Uterus (tissue), 4 donors: Measurements from ENCODE around the gene LALBA. TPM values are rescaled to one million over a fixed set of nuclear protein-coding genes. Genes with fewer than 3 reads are reported as not detected.
"Not testable (repeated sequence)": the region's sequence is repeated elsewhere in the genome, so short reads cannot be mapped to it uniquely, and the experiment has no call there.

Source experiments
- DNase-seq, 2 donors: peaks; one replicate each; pipeline ENCODE4 v3.0.0-alpha.2; 2019 to 2020
- H3K27ac ChIP-seq, 2 donors: fragments of 200-600 bp; sonication (generic); 1 replicate in 1 of 2; 2 replicates in 1 of 2; pipeline ENCODE4 v1.5.1; 2016 to 2018
- H3K27me3 ChIP-seq, 2 donors: fragments of 200-600 bp; sonication (generic); one replicate each; pipeline ENCODE4 v1.5.1; 2018 to 2019; ENCODE audit warnings: control low read depth in 1 of 2
- H3K36me3 ChIP-seq, 2 donors: fragments of 200-600 bp; sonication (generic); one replicate each; pipeline ENCODE4 v1.5.1; 2019; ENCODE audit warnings: control low read depth in 1 of 2
- H3K4me1 ChIP-seq, 2 donors: fragments of 200-600 bp; sonication (generic); one replicate each; pipeline ENCODE4 v1.5.1; 2018 to 2019; ENCODE audit warnings: control low read depth in 1 of 2
- H3K4me3 ChIP-seq, 2 donors: fragments of 200-600 bp; sonication (generic); 1 replicate in 1 of 2; 2 replicates in 1 of 2; pipeline ENCODE4 v1.5.1; 2018 to 2019; ENCODE audit warnings: mild to moderate bottlenecking in 1 of 2
- H3K9me3 ChIP-seq, 2 donors: fragments of 200-600 bp; sonication (generic); one replicate each; pipeline ENCODE4 v1.5.1; 2019; ENCODE audit warnings: control low read depth in 1 of 2
- POLR2A ChIP-seq, 2 donors: fragments of 450-650 bp; IDR thresholded peaks; one replicate each; pipeline ENCODE4 v1.6.1; 2016; ENCODE audit warnings: antibody characterized with exemption in 2 of 2, mild to moderate bottlenecking in 1 of 2, moderate library complexity in 1 of 2
- intact Hi-C: fragments of 100-400 bp; cut with DNase I; formaldehyde crosslinking; loops from one replicate; pipeline ENCODE4 v1.15.1; 2023; ENCODE audit warnings: low total_unique reads
- total RNA-seq, 4 donors: library from RNA; depleted of rRNA in 3 of 4; stranded (reverse); fragments of >200 nt in 3 of 4; gene quantifications; one replicate each; pipeline versions ENCODE4 v1.1.0 to v1.2.4, GENCODE V29; 2014 to 2023
- TF ChIP-seq, protein P1 (sequence below), 4 experiments: fragments of 200-600 bp in 2 of 4; fragments of 450-650 bp in 2 of 4; sonication (generic) in 2 of 4; IDR thresholded peaks; one replicate each; pipeline ENCODE4 v1.5.1; 2016 to 2019; ENCODE audit warnings: antibody characterized with exemption in 4 of 4, mild to moderate bottlenecking in 2 of 4, moderate library complexity in 1 of 4
- donor health status: DM: yes; HTN: yes; CAD: no.

Gene LALBA
- total RNA-seq, 4 donors from 2014 or later: not detected

DNA sequence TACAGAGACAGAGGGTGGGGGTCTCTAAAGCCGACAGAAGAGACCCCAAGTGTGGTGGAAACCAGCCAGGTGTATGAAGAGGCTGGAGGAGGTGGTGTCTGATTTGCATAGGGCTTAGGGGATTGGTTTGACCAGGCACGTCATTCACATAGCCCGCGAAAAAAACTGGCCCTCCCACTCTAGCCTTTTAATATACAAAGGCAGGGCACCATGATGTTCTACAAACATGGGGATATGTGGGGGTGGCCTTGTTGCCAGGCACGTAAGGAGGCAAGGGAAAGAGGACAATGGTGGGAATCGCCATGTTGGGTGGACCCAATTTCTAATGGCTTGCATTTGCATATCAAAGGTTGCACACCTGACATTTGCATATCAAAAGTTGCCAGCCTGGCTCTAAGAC is 13.2 kb downstream of the LALBA start:
- no peak for DNase-seq
- TF ChIP-seq POLR2A (IDR thresholded peaks at IDR 0.05): no peak
- TF ChIP-seq, protein P1, sequence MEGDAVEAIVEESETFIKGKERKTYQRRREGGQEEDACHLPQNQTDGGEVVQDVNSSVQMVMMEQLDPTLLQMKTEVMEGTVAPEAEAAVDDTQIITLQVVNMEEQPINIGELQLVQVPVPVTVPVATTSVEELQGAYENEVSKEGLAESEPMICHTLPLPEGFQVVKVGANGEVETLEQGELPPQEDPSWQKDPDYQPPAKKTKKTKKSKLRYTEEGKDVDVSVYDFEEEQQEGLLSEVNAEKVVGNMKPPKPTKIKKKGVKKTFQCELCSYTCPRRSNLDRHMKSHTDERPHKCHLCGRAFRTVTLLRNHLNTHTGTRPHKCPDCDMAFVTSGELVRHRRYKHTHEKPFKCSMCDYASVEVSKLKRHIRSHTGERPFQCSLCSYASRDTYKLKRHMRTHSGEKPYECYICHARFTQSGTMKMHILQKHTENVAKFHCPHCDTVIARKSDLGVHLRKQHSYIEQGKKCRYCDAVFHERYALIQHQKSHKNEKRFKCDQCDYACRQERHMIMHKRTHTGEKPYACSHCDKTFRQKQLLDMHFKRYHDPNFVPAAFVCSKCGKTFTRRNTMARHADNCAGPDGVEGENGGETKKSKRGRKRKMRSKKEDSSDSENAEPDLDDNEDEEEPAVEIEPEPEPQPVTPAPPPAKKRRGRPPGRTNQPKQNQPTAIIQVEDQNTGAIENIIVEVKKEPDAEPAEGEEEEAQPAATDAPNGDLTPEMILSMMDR (IDR thresholded peaks at IDR 0.05): no peak
- no peaks in the 10 kb centered on the region for H3K9me3 ChIP-seq
- no peaks in the 10 kb centered on the region for H3K27me3 ChIP-seq
- H3K4me3 ChIP-seq: no peak overlapping the region
- H3K36me3 ChIP-seq: no peaks in the 10 kb centered on the region
- no peak overlapping the region for H3K27ac ChIP-seq
- intact Hi-C loops: no loop called here
- H3K4me1 ChIP-seq: no peaks in the 10 kb centered on the region

DNA sequence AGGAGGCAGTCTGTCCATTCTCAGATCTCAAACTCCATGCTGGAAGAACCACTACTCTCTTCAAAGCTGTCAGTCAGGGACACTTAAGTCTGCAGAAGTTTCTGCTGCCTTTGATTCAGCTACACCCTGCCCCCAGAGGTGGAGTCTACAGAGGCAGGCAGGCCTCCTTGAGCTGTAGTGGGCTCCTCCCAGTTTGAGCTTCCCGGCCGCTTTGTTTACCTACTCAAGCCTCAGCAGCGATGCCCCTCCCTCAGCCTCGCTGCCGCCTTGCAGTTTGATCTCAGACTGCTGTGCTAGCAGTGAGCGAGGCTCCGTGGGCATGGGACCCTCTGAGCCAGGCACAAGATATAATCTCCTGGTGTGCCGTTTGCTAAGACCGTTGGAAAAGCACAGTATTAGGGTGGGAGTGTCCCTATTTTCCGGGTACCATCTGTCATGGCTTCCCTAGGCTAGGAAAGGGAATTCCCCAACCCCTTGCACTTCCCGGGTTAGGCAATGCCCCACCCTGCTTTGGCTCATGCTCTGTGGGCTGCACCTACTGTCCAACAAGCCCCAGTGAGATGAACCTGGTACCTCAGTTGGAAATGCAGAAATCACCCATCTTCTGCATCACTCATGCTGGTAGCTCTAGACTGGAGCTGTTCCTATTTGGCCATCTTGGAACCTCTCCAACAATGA is 16.0 kb downstream of the LALBA start:
- DNase-seq, intact Hi-C loops: not testable (repeated sequence)

DNA sequence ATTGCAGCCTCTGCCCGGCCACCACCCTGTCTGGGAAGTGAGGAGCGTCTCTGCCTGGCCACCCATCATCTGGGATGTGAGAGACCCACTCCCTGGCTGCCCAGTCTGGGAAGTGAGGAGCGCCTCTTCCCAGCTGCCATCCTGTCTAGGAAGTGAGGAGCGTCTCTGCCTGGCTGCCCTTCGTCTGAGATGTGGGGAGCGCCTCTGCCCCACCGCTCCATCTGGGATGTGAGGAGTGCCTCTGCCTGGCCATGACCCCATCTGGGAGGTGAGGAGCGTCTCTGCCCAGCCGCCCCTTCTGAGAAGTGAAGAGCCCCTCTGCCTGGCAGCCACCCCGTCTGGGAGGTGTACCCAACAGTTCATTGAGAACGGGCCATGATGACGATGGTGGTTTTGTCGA is 18.2 kb downstream of the LALBA start:
- H3K27me3 ChIP-seq, H3K36me3 ChIP-seq, H3K27ac ChIP-seq, H3K9me3 ChIP-seq, H3K4me1 ChIP-seq, DNase-seq, H3K4me3 ChIP-seq, intact Hi-C loops: not testable (repeated sequence)

More for the DNA sequence above, 16.0 kb downstream of the LALBA start:
- H3K9me3 ChIP-seq, H3K27me3 ChIP-seq, H3K27ac ChIP-seq, H3K4me1 ChIP-seq, H3K36me3 ChIP-seq, H3K4me3 ChIP-seq: not testable (repeated sequence)

DNA sequence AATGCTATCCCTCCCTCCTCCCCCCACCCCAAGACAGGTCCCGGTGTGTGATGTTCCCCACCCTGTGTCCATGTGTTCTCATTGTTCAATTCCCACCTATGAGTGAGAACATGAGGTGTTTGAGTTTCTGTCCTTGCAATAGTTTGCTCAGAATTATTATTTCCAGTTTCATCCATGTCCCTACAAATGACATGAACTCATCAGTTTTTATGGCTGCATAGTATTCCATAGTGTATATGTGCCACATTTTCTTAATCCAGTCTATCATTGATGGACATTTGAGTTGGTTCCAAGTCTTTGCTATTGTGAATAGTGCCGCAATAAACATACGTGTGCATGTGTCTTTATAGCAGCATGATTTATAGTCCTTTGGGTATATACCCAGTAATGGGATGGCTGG is 22.8 kb downstream of the LALBA start:
- intact Hi-C loops, DNase-seq, H3K36me3 ChIP-seq, H3K4me1 ChIP-seq, H3K27ac ChIP-seq, H3K27me3 ChIP-seq, H3K9me3 ChIP-seq, H3K4me3 ChIP-seq: not testable (repeated sequence)

DNA sequence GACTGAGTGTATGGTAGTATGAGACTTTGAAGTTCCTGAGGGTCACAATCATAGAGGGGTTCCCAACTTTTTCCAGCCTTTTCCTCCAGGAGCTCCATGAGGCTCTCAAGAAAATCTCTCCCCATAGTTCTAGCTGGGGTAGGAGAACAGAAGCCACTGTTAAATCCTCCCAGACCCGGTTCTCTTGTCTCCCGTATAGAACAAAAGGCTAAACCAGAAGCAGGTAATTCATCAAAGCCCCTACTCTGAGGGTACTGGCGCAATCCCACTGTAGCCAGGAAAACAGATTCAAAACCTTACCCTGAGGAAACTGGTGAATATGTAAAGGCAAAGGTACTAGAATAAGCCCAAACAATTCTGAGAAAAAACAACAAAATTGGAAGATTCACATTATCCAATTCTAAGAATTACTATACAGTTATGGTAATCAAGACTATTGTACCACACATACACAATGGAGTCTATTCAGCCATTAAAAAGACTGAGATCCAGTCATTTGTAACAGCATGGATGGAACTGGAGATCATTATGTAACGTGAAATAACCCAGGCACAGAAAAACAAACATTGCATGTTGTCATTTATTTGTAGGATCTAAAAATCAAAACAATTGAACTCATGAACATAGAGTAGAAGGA is 23.9 kb downstream of the LALBA start:
- no peaks in the 10 kb centered on the region for H3K27me3 ChIP-seq
- H3K4me1 ChIP-seq: no peaks in the 10 kb centered on the region
- no peak for DNase-seq
- H3K9me3 ChIP-seq: no peaks in the 10 kb centered on the region
- H3K36me3 ChIP-seq: no peaks in the 10 kb centered on the region
- no peak overlapping the region for H3K4me3 ChIP-seq
- intact Hi-C loops: no loop called here
- H3K27ac ChIP-seq: no peak overlapping the region
- TF ChIP-seq POLR2A (IDR thresholded peaks at IDR 0.05): no peak
- TF ChIP-seq, protein P1 (IDR thresholded peaks at IDR 0.05): no peak

DNA sequence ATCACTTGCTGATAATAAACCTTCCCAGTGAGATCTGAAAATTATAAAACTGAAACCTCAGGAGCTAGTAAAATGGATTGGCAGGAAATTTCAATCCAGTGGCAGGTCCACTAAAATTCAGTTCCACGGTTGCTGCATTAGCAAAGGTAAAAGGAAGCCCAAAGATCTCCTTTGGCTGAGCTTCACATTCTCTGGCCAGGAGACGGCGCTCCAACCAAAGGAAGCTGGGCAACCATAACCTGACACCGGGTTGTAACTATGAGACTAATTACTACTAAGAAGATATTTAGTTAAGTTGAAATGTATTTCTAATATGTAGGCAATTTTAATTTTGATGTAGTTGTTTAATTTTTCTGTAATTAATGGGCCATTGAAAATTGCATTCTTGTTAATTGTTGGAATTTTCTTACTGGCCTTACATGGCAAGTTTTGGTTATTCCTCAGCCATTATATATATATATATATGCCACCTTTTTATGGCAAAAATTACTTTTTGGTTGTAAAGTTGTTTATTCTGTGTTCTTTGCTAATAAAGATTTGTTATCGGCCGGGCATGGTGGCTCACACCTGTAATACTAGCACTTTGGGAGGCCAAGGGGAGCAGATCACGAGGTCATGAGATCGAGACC is 27.4 kb downstream of the LALBA start:
- Histone ChIP-seq H3K27ac (no peak overlapping the region), H3K4me3 (no peak overlapping the region), H3K27me3 (no peaks in the 10 kb centered on the region), H3K4me1 (no peaks in the 10 kb centered on the region), H3K36me3 (no peaks in the 10 kb centered on the region), H3K9me3 (no peaks in the 10 kb centered on the region)
- TF ChIP-seq, protein P1 (IDR thresholded peaks at IDR 0.05): no peak
- TF ChIP-seq POLR2A (IDR thresholded peaks at IDR 0.05): no peak
- no peak for DNase-seq
- intact Hi-C loops: no loop called here
